Kidney (tissue), 14 donors: ENCODE data around the gene SNX25. TPM values are rescaled to one million over a fixed set of nuclear protein-coding genes. Genes with fewer than 3 reads are reported as not detected.
A peak's percentile ranks its signal among the peaks of the same experiment; 100 is the strongest.

ENCODE experiments used
- DNase-seq, 5 donors: peaks; one replicate each; pipeline ENCODE4 v3.0.0-alpha.2; 2013 to 2020
- FAIRE-seq: peaks from 2 replicates; lab custom pipeline; 2012; peaks lifted over from hg19 to GRCh38; lab: Jason Lieb, UNC
- H3K27ac ChIP-seq, 2 donors: one replicate each; pipeline ENCODE4 v1.7.0; 2013; ENCODE audit warnings: low read depth in 2 of 2, low read length in 2 of 2, inconsistent platforms in 1 of 2
- H3K27me3 ChIP-seq: one replicate; pipeline ENCODE4 v1.7.1; 2013; ENCODE audit warnings: low read length, inconsistent platforms; ENCODE audit not compliant: control insufficient read depth, insufficient read depth
- H3K36me3 ChIP-seq, 3 donors: one replicate each; pipeline versions ENCODE4 v1.7.0 to v1.7.1; 2013; ENCODE audit warnings: low read length in 3 of 3, control low read depth in 1 of 3, inconsistent platforms in 1 of 3; ENCODE audit not compliant: insufficient read depth in 3 of 3, control insufficient read depth in 2 of 3
- H3K4me1 ChIP-seq, 3 donors: one replicate each; pipeline versions ENCODE4 v1.7.0 to v1.7.1; 2013; ENCODE audit warnings: low read length in 3 of 3, inconsistent platforms in 1 of 3, low read depth in 1 of 3; ENCODE audit not compliant: control insufficient read depth in 2 of 3, insufficient read depth in 2 of 3
- H3K4me3 ChIP-seq, 3 donors: one replicate each; pipeline versions ENCODE4 v1.7.0 to v1.8.1; 2013; ENCODE audit warnings: low read length in 3 of 3, control low read depth in 1 of 3, inconsistent platforms in 1 of 3
- H3K9ac ChIP-seq, 3 donors: one replicate each; pipeline versions ENCODE4 v1.7.0 to v1.7.1; 2013; ENCODE audit warnings: low read length in 3 of 3, control low read depth in 1 of 3, inconsistent platforms in 1 of 3
- H3K9me3 ChIP-seq, 3 donors: one replicate each; pipeline versions ENCODE4 v1.7.0 to v1.7.1; 2013; ENCODE audit warnings: low read length in 3 of 3, control low read depth in 1 of 3, inconsistent platforms in 1 of 3; ENCODE audit not compliant: control insufficient read depth in 2 of 3, insufficient read depth in 1 of 3
- CTCF ChIP-seq: IDR thresholded peaks from 3 replicates; pipeline ENCODE4 v1.5.1; 2012; ENCODE audit warnings: mild to moderate bottlenecking, moderate library complexity, borderline replicate concordance; ENCODE audit not compliant: insufficient read depth; ENCODE audit errors: extremely low read depth
- intact Hi-C: fragments of 100-400 bp; cut with DNase I; formaldehyde crosslinking; loops from one replicate; pipeline ENCODE4 v1.11.1; 2022
- polyA plus RNA-seq: library from polyadenylated mRNA; stranded (reverse); fragments of 350-450 nt; fragmentation: Illumina TruSeq; extraction: RNeasy Lipid Tissue Mini Kit (QIAGEN cat#74804); gene quantifications from one replicate; pipeline ENCODE4 v1.2.3, GENCODE V29; 2014; ENCODE audit warnings: low read depth, low replicate concordance; ENCODE audit not compliant: insufficient read depth
- total RNA-seq: library from RNA; stranded (reverse); fragmentation: NEBNext Ultra II Directional; extraction: Animal tissue kit (Norgen Biotek cat#: 25700); gene quantifications from one replicate; pipeline ENCODE4 v1.2.1, GENCODE V29; 2021
- donor health status: control.
- donor health status: control.
- donor health status: control.
- donor health status: control.
- donor health status: control.
- donor health status: DM: yes; HTN: yes; CAD: no.
- donor health status: Normal renal cell carcinoma (clear cell type).

SNX25 gene
- total and polyA plus RNA-seq, 2 donors from 2014 or later = 8.9 to 19.4 TPM

- Histone ChIP-seq H3K27ac (no peak overlapping the region), H3K9me3 (no peaks in the 10 kb centered on the region), H3K9ac (no peak overlapping the region), H3K36me3 (no peaks in the 10 kb centered on the region), H3K27me3 (no peaks in the 10 kb centered on the region), H3K4me3 (no peak overlapping the region), H3K4me1 (no peaks in the 10 kb centered on the region)
- intact Hi-C loops = no loop called here
- no peak for FAIRE-seq
- DNase-seq = no peak
- no peak for TF ChIP-seq CTCF
Observed at GRCh38 chr4:185387957-185388356, 178.6 kb downstream of the SNX25 start.

- no peak overlapping the region for H3K4me3 ChIP-seq
- no peak for TF ChIP-seq CTCF
- FAIRE-seq = no peak
- H3K36me3 ChIP-seq = no peaks in the 10 kb centered on the region
- H3K9me3 ChIP-seq = no peaks in the 10 kb centered on the region
- intact Hi-C loops = no loop called here
- H3K4me1 ChIP-seq = peaks cover 0 to 2% (median 0%) of the 10 kb centered on the region in 3 donors
- no peak for DNase-seq
- H3K9ac ChIP-seq = no peak overlapping the region
- H3K27me3 ChIP-seq = no peaks in the 10 kb centered on the region
- H3K27ac ChIP-seq = no peak overlapping the region
Observed at GRCh38 chr4:185390941-185391340, 181.5 kb downstream of the SNX25 start.

GRCh38 chr4:185392156-185392555 lies 182.8 kb downstream of the SNX25 start:
- no peak for TF ChIP-seq CTCF
- intact Hi-C loops = no loop called here
- no peaks in the 10 kb centered on the region for H3K27me3 ChIP-seq
- no peak overlapping the region for H3K4me3 ChIP-seq
- no peak overlapping the region for H3K9ac ChIP-seq
- FAIRE-seq (no peak), DNase-seq (no peak)
- H3K27ac ChIP-seq = no peak overlapping the region
- H3K4me1 ChIP-seq = peaks cover 0 to 6% (median 0%) of the 10 kb centered on the region in 3 donors
- no peaks in the 10 kb centered on the region for H3K9me3 ChIP-seq
- no peaks in the 10 kb centered on the region for H3K36me3 ChIP-seq

- H3K4me3 ChIP-seq = peak overlapping the region; percentile 71 to 84 (median 81)
- DNase-seq (no peak), FAIRE-seq (no peak)
- peaks cover 0 to 9% (median 0%) of the 10 kb centered on the region in 3 donors for H3K4me1 ChIP-seq
- H3K27me3 ChIP-seq = no peaks in the 10 kb centered on the region
- H3K9me3 ChIP-seq = no peaks in the 10 kb centered on the region
- H3K9ac ChIP-seq = peak overlapping the region; percentile 83 to 87 (median 83)
- no peak for TF ChIP-seq CTCF
- H3K36me3 ChIP-seq = peaks cover 0 to 10% (median 0%) of the 10 kb centered on the region in 3 donors
- intact Hi-C loops = no loop called here
- H3K27ac ChIP-seq = peak overlapping the region in 1 of 2 donors; percentile 57
Observed at GRCh38 chr4:185394568-185395237, 185.3 kb downstream of the SNX25 start.
